Liver (tissue), 9 donors: ENCODE results near the gene GHR. TPM values are rescaled to one million over a fixed set of nuclear protein-coding genes. Genes with fewer than 3 reads are reported as not detected.
A peak's percentile ranks its signal among the peaks of the same experiment; 100 is the strongest.

Experiments used
- DNase-seq: peaks from one replicate; pipeline ENCODE4 v3.0.0-alpha.2; 2017; ENCODE audit warnings: low spot score
- H3K27ac ChIP-seq, 2 donors: one replicate each; pipeline ENCODE4 v1.7.0; 2013; ENCODE audit warnings: inconsistent platforms in 2 of 2, low read length in 2 of 2, control low read depth in 1 of 2, low read depth in 1 of 2, mild to moderate bottlenecking in 1 of 2
- H3K27me3 ChIP-seq, 4 donors: one replicate each; pipeline versions ENCODE4 v1.6.1 to v1.7.0; 2013; ENCODE audit warnings: low read length in 3 of 4, inconsistent platforms in 1 of 4, mild to moderate bottlenecking in 1 of 4, moderate library complexity in 1 of 4; ENCODE audit not compliant: control insufficient read depth in 4 of 4, insufficient read depth in 4 of 4
- H3K36me3 ChIP-seq, 4 donors: one replicate each; pipeline versions ENCODE4 v1.6.1 to v1.7.0; 2013; ENCODE audit warnings: low read length in 3 of 4, mild to moderate bottlenecking in 3 of 4, low read depth in 1 of 4, moderate library complexity in 1 of 4; ENCODE audit not compliant: control insufficient read depth in 4 of 4, insufficient read depth in 3 of 4
- H3K4me1 ChIP-seq, 4 donors: one replicate each; pipeline versions ENCODE4 v1.6.1 to v1.7.0; 2013; ENCODE audit warnings: low read length in 3 of 4, mild to moderate bottlenecking in 3 of 4, moderate library complexity in 1 of 4; ENCODE audit not compliant: control insufficient read depth in 4 of 4, insufficient read depth in 4 of 4
- H3K4me3 ChIP-seq, 3 donors: one replicate each; pipeline versions ENCODE4 v1.6.1 to v1.7.0; 2013; ENCODE audit warnings: low read length in 3 of 3, control low read depth in 1 of 3, low read depth in 1 of 3, mild to moderate bottlenecking in 1 of 3
- H3K9ac ChIP-seq, 2 donors: one replicate each; pipeline ENCODE4 v1.7.0; 2013; ENCODE audit warnings: low read length in 2 of 2, mild to moderate bottlenecking in 2 of 2, moderate library complexity in 2 of 2, control low read depth in 1 of 2, low read depth in 1 of 2
- H3K9me3 ChIP-seq, 4 donors: one replicate each; pipeline versions ENCODE4 v1.6.1 to v1.7.0; 2013; ENCODE audit warnings: low read length in 3 of 4; ENCODE audit not compliant: control insufficient read depth in 4 of 4
- EGR1 ChIP-seq, 2 donors: IDR thresholded peaks; 2 replicates each; pipeline ENCODE4 v1.6.1; 2016 to 2018; ENCODE audit warnings: antibody characterized with exemption in 2 of 2, low read depth in 2 of 2
- FOXA1 ChIP-seq: IDR thresholded peaks from 2 replicates; pipeline ENCODE4 v1.6.1; 2016; ENCODE audit warnings: antibody characterized with exemption
- FOXA2 ChIP-seq: IDR thresholded peaks from 2 replicates; pipeline ENCODE4 v1.6.1; 2016; ENCODE audit warnings: antibody characterized with exemption
- GABPA ChIP-seq, 2 donors: IDR thresholded peaks in 1 of 2; conservative IDR thresholded peaks in 1 of 2; 2 replicates each; pipeline ENCODE4 v1.6.1; 2016; ENCODE audit warnings: antibody characterized with exemption in 2 of 2, mild to moderate bottlenecking in 1 of 2, moderate library complexity in 1 of 2
- HNF4A ChIP-seq, 2 donors: conservative IDR thresholded peaks; 2 replicates each; pipeline ENCODE4 v1.6.1; 2016; ENCODE audit warnings: antibody characterized with exemption in 2 of 2, mild to moderate bottlenecking in 2 of 2
- HNF4G ChIP-seq: IDR thresholded peaks from 2 replicates; pipeline ENCODE4 v1.6.1; 2016; ENCODE audit warnings: antibody characterized with exemption
- JUND ChIP-seq, 2 donors: IDR thresholded peaks; 2 replicates each; pipeline ENCODE4 v1.6.1; 2016; ENCODE audit warnings: antibody characterized with exemption in 2 of 2
- NR2F2 ChIP-seq: IDR thresholded peaks from 2 replicates; pipeline ENCODE4 v1.6.1; 2016; ENCODE audit warnings: antibody characterized with exemption
- RAD21 ChIP-seq, 2 donors: IDR thresholded peaks; 2 replicates each; pipeline ENCODE4 v1.6.1; 2016; ENCODE audit warnings: antibody characterized with exemption in 2 of 2, mild to moderate bottlenecking in 2 of 2
- RXRA ChIP-seq, 2 donors: IDR thresholded peaks; 2 replicates each; pipeline ENCODE4 v1.6.1; 2017 to 2018; ENCODE audit warnings: antibody characterized with exemption in 2 of 2, mild to moderate bottlenecking in 1 of 2
- SP1 ChIP-seq: IDR thresholded peaks from 2 replicates; pipeline ENCODE4 v1.6.1; 2018; ENCODE audit warnings: antibody characterized with exemption, mild to moderate bottlenecking
- TAF1 ChIP-seq: conservative IDR thresholded peaks from 2 replicates; pipeline ENCODE4 v1.6.1; 2016; ENCODE audit warnings: antibody characterized with exemption, mild to moderate bottlenecking
- YY1 ChIP-seq: IDR thresholded peaks from 2 replicates; pipeline ENCODE4 v1.6.1; 2016; ENCODE audit warnings: antibody characterized with exemption, mild to moderate bottlenecking
- WGBS: extraction: QIAGEN DNeasy Blood & Tissue Kit; methylation state at CpG from one replicate; pipeline ENCODE4 v1.1.7; 2013; 5-methylcytosine and 5-hydroxymethylcytosine counted together
- polyA plus RNA-seq, 2 donors: library from polyadenylated mRNA; stranded (reverse) in 1 of 2; unstranded in 1 of 2; fragments of 200-250 nt in 1 of 2; fragments of >200 nt in 1 of 2; fragmentation: Nextera tagmentation in 1 of 2; extraction: Ambion mirVana in 1 of 2; gene quantifications; one replicate each; pipeline versions ENCODE4 v1.2.1 to v1.2.3, GENCODE V29; 2013 to 2015
- total RNA-seq, 2 donors: library from RNA; depleted of rRNA; stranded (reverse); fragments of >200 nt; gene quantifications; one replicate each; pipeline ENCODE4 v1.2.3, GENCODE V29; 2014
- TF ChIP-seq, protein P1 (sequence below): IDR thresholded peaks from 2 replicates; pipeline ENCODE4 v1.6.1; 2016; ENCODE audit warnings: antibody characterized with exemption
- TF ChIP-seq, protein P2 (sequence below): IDR thresholded peaks from 2 replicates; pipeline ENCODE4 v1.6.1; 2016; ENCODE audit warnings: antibody characterized with exemption
- TF ChIP-seq, protein P3 (sequence below): fragments of 150-350 bp; IDR thresholded peaks from 2 replicates; pipeline ENCODE4 v1.5.1; 2017; ENCODE audit warnings: improper control_type of control experiment, low read depth, low read length; ENCODE audit not compliant: missing input control
- TF ChIP-seq, protein P4 (sequence below): IDR thresholded peaks from 2 replicates; pipeline ENCODE4 v1.6.1; 2016; ENCODE audit warnings: antibody characterized with exemption, mild to moderate bottlenecking
- TF ChIP-seq, protein P5 (sequence below): IDR thresholded peaks from 2 replicates; pipeline ENCODE4 v1.6.1; 2016; ENCODE audit warnings: antibody characterized with exemption
- donor health status: healthy.
- donor health status: healthy.
- donor health status: healthy.
- donor health status: healthy.
- donor health status: healthy.

Gene GHR
- total and polyA plus RNA-seq, 4 donors: 6.6 to 104 (median 20.9) TPM

DNA sequence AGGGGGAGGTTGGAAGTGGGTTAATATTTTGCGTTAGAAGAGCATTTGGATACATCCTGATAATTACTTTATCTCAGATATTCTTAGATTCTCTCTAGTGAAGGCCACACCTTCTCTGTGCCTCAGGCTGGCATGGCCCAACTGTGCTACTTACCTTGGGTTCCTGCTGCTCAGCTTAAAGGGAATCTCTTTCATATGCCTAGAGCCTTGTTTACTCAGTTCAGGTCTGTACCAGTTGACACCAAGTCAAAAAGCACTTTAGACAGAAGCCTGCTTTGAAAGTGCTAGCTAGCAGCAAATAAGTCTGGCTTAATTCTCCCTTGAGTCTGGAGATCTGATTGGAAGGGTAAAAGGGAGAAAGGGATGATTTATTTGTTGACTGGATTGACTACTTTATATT lies 74.8 kb downstream of the GHR start:
- Histone ChIP-seq H3K27ac (peak overlapping the region; percentile 30 to 81), H3K4me1 (peaks cover under 1 to 48% (median 24%) of the 10 kb centered on the region in 4 donors), H3K9me3 (no peaks in the 10 kb centered on the region), H3K36me3 (peaks cover 0 to 3% (median 0%) of the 10 kb centered on the region in 4 donors), H3K27me3 (no peaks in the 10 kb centered on the region), H3K4me3 (no peak overlapping the region), H3K9ac (no peak overlapping the region)
- 79% methylated on average over 1 of the region's 1 CpG for WGBS
- TF ChIP-seq YY1 (no peak), EGR1 (IDR thresholded peaks at IDR 0.05; ENCODE audit: low read depth in 2 of 2) (no peak), NR2F2 (no peak), GABPA (IDR thresholded peaks at IDR 0.05 in 1 of 2, conservative IDR thresholded peaks at IDR 0.05 in 1 of 2) (no peak), TAF1 (no peak), HNF4G (no peak), SP1 (no peak), FOXA2 (peak; percentile 68), JUND (IDR thresholded peaks at IDR 0.05) (no peak), HNF4A (conservative IDR thresholded peaks at IDR 0.05) (no peak), FOXA1 (peak; percentile 32)
- TF ChIP-seq, protein P1, sequence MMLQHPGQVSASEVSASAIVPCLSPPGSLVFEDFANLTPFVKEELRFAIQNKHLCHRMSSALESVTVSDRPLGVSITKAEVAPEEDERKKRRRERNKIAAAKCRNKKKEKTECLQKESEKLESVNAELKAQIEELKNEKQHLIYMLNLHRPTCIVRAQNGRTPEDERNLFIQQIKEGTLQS: no peak
- TF ChIP-seq, protein P2, sequence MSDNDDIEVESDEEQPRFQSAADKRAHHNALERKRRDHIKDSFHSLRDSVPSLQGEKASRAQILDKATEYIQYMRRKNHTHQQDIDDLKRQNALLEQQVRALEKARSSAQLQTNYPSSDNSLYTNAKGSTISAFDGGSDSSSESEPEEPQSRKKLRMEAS: no peak
- TF ChIP-seq, protein P3, sequence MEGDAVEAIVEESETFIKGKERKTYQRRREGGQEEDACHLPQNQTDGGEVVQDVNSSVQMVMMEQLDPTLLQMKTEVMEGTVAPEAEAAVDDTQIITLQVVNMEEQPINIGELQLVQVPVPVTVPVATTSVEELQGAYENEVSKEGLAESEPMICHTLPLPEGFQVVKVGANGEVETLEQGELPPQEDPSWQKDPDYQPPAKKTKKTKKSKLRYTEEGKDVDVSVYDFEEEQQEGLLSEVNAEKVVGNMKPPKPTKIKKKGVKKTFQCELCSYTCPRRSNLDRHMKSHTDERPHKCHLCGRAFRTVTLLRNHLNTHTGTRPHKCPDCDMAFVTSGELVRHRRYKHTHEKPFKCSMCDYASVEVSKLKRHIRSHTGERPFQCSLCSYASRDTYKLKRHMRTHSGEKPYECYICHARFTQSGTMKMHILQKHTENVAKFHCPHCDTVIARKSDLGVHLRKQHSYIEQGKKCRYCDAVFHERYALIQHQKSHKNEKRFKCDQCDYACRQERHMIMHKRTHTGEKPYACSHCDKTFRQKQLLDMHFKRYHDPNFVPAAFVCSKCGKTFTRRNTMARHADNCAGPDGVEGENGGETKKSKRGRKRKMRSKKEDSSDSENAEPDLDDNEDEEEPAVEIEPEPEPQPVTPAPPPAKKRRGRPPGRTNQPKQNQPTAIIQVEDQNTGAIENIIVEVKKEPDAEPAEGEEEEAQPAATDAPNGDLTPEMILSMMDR: no peak
- TF ChIP-seq, protein P4, sequence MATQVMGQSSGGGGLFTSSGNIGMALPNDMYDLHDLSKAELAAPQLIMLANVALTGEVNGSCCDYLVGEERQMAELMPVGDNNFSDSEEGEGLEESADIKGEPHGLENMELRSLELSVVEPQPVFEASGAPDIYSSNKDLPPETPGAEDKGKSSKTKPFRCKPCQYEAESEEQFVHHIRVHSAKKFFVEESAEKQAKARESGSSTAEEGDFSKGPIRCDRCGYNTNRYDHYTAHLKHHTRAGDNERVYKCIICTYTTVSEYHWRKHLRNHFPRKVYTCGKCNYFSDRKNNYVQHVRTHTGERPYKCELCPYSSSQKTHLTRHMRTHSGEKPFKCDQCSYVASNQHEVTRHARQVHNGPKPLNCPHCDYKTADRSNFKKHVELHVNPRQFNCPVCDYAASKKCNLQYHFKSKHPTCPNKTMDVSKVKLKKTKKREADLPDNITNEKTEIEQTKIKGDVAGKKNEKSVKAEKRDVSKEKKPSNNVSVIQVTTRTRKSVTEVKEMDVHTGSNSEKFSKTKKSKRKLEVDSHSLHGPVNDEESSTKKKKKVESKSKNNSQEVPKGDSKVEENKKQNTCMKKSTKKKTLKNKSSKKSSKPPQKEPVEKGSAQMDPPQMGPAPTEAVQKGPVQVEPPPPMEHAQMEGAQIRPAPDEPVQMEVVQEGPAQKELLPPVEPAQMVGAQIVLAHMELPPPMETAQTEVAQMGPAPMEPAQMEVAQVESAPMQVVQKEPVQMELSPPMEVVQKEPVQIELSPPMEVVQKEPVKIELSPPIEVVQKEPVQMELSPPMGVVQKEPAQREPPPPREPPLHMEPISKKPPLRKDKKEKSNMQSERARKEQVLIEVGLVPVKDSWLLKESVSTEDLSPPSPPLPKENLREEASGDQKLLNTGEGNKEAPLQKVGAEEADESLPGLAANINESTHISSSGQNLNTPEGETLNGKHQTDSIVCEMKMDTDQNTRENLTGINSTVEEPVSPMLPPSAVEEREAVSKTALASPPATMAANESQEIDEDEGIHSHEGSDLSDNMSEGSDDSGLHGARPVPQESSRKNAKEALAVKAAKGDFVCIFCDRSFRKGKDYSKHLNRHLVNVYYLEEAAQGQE: no peak
- no peak for DNase-seq

DNA sequence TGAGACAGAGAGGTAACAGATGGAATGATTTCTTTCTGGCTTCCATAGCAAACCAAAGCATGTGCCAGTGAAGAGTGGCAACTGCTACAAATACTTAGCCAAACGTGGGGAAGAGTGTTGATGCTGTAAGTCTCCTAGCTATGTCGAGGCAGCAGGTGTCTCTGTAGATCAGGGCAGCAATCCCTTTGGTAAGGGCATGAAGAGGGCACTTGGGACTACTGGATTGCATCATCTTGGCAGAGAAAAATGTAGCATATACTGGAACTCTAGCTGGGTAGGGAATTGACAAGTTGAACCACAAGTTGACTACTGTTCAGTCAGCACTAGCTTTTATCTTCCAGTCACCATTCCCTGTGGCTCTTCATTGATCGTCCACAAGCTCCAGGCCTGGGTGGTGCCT lies 75.8 kb downstream of the GHR start:
- DNase-seq: no peak
- 29% methylated on average over 3 of the region's 3 CpGs for WGBS
- H3K4me1 ChIP-seq: peaks cover 0 to 56% (median 24%) of the 10 kb centered on the region in 4 donors

More for the DNA sequence above, 75.8 kb downstream of the GHR start:
- peak; percentile 56 to 67 for TF ChIP-seq HNF4A (conservative IDR thresholded peaks at IDR 0.05)
- peak in 1 of 2 donors; percentile 27 for TF ChIP-seq JUND (IDR thresholded peaks at IDR 0.05)
- TF ChIP-seq, protein P1: peak; percentile 88
- peak; percentile 17 for TF ChIP-seq SP1
- TF ChIP-seq NR2F2: no peak
- TF ChIP-seq, protein P3: peak; percentile 25
- peak; percentile 81 to 87 for TF ChIP-seq RXRA (IDR thresholded peaks at IDR 0.05)
- TF ChIP-seq EGR1 (IDR thresholded peaks at IDR 0.05; ENCODE audit: low read depth in 2 of 2): peak in 1 of 2 donors; percentile 10
- TF ChIP-seq, protein P5, sequence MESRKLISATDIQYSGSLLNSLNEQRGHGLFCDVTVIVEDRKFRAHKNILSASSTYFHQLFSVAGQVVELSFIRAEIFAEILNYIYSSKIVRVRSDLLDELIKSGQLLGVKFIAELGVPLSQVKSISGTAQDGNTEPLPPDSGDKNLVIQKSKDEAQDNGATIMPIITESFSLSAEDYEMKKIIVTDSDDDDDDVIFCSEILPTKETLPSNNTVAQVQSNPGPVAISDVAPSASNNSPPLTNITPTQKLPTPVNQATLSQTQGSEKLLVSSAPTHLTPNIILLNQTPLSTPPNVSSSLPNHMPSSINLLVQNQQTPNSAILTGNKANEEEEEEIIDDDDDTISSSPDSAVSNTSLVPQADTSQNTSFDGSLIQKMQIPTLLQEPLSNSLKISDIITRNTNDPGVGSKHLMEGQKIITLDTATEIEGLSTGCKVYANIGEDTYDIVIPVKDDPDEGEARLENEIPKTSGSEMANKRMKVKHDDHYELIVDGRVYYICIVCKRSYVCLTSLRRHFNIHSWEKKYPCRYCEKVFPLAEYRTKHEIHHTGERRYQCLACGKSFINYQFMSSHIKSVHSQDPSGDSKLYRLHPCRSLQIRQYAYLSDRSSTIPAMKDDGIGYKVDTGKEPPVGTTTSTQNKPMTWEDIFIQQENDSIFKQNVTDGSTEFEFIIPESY: no peak
- TF ChIP-seq RAD21 (IDR thresholded peaks at IDR 0.05): peak; percentile 78 to 90
- TF ChIP-seq, protein P2: no peak
- TF ChIP-seq YY1: peak; percentile 51
- Histone ChIP-seq H3K9ac (no peak overlapping the region), H3K9me3 (no peaks in the 10 kb centered on the region), H3K4me3 (no peak overlapping the region), H3K27ac (peak overlapping the region; percentile 30 to 81), H3K27me3 (no peaks in the 10 kb centered on the region), H3K36me3 (peaks cover 0 to 3% (median 0%) of the 10 kb centered on the region in 4 donors)
